NCI-H146 treated with DMSO at 0.1 percent for 48 hours (cell line): ENCODE results near the gene NUP93.
"Not testable (repeated sequence)": the region's sequence is repeated elsewhere in the genome, so short reads cannot be mapped to it uniquely, and the experiment has no call there.

Source experiments
- DNase-seq: peaks from one replicate; lab custom pipeline; 2025; ENCODE audit not compliant: unreplicated experiment; lab: John Stamatoyannopoulos, UW

Gene NUP93

DNA sequence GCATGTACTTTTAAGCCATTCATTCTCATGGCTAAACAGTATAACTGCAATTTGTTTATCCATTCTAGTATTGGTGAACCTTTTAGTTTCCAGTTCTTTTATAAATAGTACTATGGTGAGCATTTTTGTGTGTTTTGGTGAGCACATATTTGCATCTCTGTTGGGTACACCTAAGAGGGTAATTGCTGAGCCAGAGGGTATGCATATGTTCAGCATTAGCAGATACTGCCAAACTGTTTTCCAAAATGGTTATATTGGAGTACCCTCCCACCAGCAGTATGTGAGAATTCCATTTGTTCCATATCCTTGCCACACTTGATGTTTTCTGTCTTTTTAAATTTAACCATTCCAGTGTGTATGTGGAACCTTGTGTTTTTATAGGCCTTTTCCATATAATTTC lies 81.0 kb downstream of the NUP93 start:
- no peak for DNase-seq

DNA sequence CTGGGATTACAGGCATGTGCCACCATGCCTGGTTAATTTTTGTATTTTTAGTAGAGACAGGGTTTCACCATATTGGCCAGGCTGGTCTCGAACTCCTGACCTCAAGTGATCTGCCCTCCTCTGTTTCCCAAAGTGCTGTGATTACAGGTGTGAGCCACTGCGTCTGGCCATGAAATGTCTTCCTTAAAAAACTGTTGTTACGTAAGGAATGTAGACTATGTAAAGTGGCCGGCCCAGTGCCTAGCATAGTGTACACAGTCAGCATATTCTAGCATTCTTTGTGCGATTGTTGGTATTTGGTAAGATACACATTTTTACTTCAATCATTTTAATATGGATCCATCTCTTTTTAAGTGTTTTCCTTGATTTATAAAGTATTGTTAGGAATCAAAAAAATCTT lies 81.7 kb downstream of the NUP93 start:
- not testable (repeated sequence) for DNase-seq

DNA sequence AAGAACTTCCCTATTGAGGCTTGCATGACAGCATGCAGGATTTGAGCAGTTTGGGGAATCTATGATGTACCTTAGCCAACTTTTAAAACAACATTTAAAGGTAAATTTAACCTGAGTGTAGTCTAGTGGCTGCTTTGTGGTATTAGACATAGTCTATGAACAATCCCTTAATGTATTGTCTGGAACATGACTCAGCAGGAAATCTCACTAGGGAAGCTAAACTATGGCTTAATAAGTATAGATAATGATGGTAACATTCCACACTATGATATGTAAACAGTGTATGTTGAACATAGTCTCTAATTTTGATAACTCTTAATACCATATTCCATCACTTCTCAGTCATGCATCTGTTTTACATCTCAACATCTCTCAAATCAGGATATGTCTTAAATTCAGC lies 83.0 kb downstream of the NUP93 start:
- DNase-seq = no peak

GRCh38 chr16:56814537-56815432 lies 84.9 kb downstream of the NUP93 start:
- no peak for DNase-seq

DNA sequence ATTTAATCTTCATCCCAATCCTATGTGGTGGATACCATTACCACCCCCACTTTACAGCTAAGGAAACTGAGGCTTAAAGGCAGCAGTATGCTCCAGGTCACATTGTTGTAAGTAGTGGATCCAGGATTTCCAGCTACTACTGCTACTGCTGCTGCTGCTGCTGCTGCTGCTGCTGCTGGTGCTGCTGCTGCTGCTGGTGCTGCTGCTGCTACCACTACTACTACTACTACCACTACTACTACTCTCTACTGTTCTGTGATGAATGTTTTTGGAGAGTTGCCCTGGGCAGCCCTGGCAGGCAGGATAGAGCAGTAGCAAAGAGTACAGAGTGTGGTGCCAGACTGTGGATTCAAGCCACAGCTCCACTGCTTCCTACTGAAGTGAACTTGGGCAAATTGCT lies 85.8 kb downstream of the NUP93 start:
- DNase-seq = no peak

- no peak for DNase-seq
These were observed 87.1 kb downstream of the NUP93 start for GRCh38 chr16:56817056-56817455.

DNA sequence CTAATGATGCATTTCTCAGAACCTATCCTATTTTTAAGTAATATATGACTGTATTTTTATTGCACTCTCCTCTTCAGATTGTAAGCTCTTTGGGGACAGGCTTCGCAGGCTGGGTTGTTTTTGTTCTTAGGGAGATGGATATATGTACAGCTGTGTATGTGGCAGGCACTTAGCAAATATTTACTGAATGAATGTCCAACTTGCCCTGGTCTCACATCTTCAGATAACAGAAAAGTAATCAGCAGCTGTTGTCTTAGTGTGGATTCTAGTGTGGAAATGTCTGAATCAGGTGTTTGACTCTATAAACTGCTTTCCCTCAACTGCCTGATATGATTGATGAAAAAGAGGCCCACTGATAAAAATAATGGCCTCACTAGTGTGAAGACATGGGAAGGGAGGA lies 88.0 kb downstream of the NUP93 start:
- no peak for DNase-seq

DNA sequence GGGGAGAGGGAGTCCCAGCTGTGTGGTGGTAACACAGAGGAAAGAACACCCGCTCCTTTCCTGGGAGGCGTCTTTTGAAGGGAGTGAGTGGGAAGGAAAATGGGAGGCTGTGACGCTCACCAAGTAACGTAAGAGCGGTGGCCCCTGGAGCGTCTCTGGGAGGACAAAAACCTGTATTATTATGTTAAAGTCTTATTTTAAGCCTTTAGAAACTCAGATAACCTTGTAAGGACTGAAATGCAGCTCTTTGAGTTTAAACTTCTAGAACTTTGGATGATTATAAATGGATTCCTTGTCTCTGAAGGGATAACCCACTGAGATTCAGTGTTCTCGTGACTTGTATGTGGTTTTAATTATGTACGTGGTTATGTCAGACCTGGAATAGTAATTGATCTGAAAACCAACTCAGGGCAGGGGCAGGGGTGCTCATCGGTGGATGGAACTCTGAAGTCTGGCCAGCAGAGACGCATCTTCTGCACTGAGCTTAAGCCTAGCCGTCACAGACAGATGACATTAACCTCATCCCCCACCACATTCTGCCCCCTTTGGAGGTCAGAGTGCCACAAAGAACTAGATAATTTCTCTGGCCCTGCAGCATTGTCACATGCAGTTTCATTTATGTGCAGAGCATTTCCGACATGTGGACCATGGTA lies 93.3 kb downstream of the NUP93 start:
- DNase-seq = no peak

- peak; percentile 58 for DNase-seq
These were observed 94.4 kb downstream of the NUP93 start for GRCh38 chr16:56824331-56824730.

DNA sequence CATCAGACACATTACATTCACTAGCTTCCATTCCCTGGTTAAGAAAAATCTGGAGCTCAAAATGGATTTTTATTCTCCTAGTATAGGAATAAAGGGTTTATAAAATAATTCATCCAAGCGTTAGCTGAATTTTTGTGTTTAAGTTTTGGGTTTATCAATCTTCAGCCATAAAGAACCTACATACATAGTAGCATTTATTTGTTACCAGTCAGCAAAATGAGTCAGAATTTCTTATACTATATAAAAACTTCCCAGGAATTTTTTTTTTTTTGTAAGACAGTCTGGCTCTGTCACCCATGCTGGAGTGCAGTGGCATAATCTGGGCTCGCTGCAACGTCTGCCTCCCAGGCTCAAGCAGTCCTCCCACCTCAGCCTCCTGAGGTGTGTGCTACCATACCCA lies 94.9 kb downstream of the NUP93 start:
- DNase-seq = no peak

GRCh38 chr16:56825826-56826225 lies 95.9 kb downstream of the NUP93 start:
- DNase-seq = no peak

DNA sequence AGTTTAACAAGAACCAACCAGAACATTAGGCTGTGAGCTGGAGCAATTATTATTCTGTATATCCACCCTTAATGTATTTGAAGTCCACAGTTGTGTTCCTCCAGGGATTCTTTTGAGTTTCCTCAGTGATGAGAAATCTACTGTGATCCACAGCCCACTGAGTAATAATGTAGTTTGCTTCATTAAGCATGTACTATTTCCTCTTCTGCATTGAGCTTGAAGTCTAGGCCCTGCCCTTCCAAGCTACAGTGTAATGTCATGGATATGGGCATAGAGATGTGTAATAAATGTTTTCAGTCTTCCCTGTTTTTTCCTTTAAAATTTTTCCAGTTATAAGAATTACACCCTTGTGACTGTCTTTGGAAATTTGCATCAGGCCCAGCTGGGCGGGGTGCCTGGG lies 98.7 kb downstream of the NUP93 start:
- no peak for DNase-seq

- DNase-seq = no peak
These were observed 100.7 kb downstream of the NUP93 start for GRCh38 chr16:56830669-56831068.

- no peak for DNase-seq
These were observed 102.8 kb downstream of the NUP93 start for GRCh38 chr16:56832768-56833167.

- no peak for DNase-seq
These were observed 103.5 kb downstream of the NUP93 start for GRCh38 chr16:56833243-56833970.

- DNase-seq = no peak
These were observed 105.4 kb downstream of the NUP93 start for GRCh38 chr16:56835320-56835719.

DNA sequence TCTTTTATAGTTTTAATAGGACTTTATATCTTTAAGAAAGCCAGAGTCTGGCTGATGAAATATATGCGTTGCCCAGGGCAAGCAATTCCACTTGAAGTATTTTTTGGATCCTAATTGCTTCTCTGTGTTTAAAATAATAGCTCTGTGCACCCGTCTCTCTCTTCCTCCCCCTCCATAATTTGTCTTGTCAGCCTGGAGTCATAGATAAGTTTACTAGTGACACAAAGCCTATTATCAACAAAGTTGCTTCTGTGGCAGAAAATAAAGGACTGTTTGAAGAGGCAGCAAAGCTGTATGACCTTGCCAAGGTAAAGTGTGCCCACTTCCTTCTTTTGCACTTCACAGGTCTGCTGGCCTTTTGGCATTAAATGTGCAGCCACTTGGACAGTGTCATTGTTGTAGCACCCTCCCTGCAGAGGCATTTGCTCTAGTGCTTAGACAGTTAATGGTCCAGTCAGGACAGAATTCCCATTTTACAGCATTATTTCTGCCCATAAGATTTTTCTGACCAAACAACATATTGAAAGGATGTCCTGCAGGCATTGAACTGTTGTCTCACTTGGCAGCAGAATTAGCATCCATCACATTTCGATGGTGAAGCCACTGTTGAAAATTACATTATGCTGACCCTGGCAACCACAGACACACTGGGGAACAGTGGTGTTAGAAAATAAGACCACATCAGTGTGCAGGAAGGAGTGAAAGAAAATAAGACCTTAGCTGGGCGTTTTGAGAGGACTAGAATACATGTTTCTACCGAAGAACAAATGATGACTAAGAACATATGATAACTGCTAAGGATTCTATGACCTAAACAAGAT lies 106.7 kb downstream of the NUP93 start:
- no peak for DNase-seq

DNA sequence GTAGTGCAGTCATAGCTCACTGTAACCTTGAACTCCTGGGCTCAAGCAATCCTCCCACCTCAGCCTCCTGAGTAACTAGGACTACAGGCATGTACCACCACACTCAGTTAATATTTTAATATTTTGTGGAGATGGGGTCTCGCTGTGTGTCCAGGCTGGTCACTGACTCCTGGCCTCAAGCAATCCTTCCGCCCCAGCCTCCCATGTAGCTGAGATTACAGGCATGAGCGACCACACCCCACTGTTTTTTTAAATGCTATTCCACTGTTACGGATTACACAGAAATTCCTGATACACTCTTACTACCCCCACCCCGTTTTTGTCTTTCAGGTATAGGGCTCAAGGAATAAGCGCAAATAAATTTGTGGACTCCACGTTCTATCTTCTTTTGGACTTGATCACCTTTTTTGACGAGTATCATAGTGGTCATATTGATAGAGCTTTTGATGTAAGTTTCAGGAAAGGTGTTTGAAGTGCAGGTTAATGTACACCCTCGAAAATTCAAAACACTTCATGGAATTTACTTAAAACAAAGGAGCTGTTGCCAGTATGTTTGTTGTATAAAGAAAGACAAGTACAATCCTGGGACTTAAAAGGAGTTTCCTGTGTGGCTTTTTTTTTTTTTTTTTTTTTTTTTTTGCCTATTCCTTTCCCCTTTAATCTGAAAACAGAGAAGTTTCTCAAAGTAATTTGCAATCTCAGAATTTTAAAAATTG lies 108.9 kb downstream of the NUP93 start:
- DNase-seq = no peak

GRCh38 chr16:56841233-56841632 lies 111.3 kb downstream of the NUP93 start:
- no peak for DNase-seq

- DNase-seq = no peak
These were observed 111.7 kb downstream of the NUP93 start for GRCh38 chr16:56841659-56842058.
